Glutamatergic neuron (in vitro differentiated cells): ENCODE results near the gene DOCK10. TPM values are rescaled to one million over a fixed set of nuclear protein-coding genes. Genes with fewer than 3 reads are reported as not detected.

Experiments
- DNase-seq: peaks from one replicate; pipeline ENCODE4 v3.0.0; 2022
- H3K27ac Mint-ChIP-seq: one replicate; pipeline ENCODE4 v1.8.0; 2020; ENCODE audit warnings: mild to moderate bottlenecking, mixed read lengths, inconsistent platforms; ENCODE audit not compliant: unreplicated experiment
- H3K27me3 Mint-ChIP-seq: one replicate; pipeline ENCODE4 v1.8.0; 2020; ENCODE audit warnings: mild to moderate bottlenecking, moderate library complexity, mixed read lengths, inconsistent platforms; ENCODE audit not compliant: unreplicated experiment
- H3K36me3 Mint-ChIP-seq: one replicate; pipeline ENCODE4 v1.8.0; 2020; ENCODE audit warnings: mild to moderate bottlenecking, mixed read lengths, inconsistent platforms; ENCODE audit not compliant: unreplicated experiment
- H3K4me1 Mint-ChIP-seq: one replicate; pipeline ENCODE4 v1.8.0; 2020; ENCODE audit warnings: mild to moderate bottlenecking, low read depth, mixed read lengths, inconsistent platforms; ENCODE audit not compliant: unreplicated experiment
- H3K4me3 Mint-ChIP-seq: one replicate; pipeline ENCODE4 v1.8.0; 2020; ENCODE audit warnings: mild to moderate bottlenecking, mixed read lengths, inconsistent platforms; ENCODE audit not compliant: unreplicated experiment
- H3K9me3 Mint-ChIP-seq: one replicate; pipeline ENCODE4 v1.8.0; 2020; ENCODE audit warnings: mild to moderate bottlenecking, moderate library complexity, mixed read lengths, inconsistent platforms; ENCODE audit not compliant: unreplicated experiment
- CTCF ChIP-seq: fragments of 200-600 bp; sonication (generic); IDR thresholded peaks from one replicate; pipeline ENCODE4 v1.5.0; 2021; ENCODE audit not compliant: partially characterized antibody, unreplicated experiment
- microRNA-seq: library from miRNA; unstranded; fragments of <30 nt; microRNA quantifications from one replicate; pipeline ENCODE4, GENCODE V29; 2020; ENCODE audit not compliant: unreplicated experiment
- total RNA-seq: library from RNA; stranded (reverse); fragmentation: NEBNext Ultra II Directional; extraction: Animal tissue kit (Norgen Biotek cat#: 25700); gene quantifications from one replicate; pipeline ENCODE4 v1.2.1, GENCODE V29; 2021; ENCODE audit not compliant: unreplicated experiment

DOCK10 gene
- total RNA-seq, 1 donor from 2014 or later = 1.1 TPM

- no peak overlapping the region for H3K27ac Mint-ChIP-seq
- no peak for DNase-seq
- no peak for TF ChIP-seq CTCF
- no peaks in the 10 kb centered on the region for H3K36me3 Mint-ChIP-seq
- H3K27me3 Mint-ChIP-seq = no peaks in the 10 kb centered on the region
- H3K9me3 Mint-ChIP-seq = no peaks in the 10 kb centered on the region
- H3K4me1 Mint-ChIP-seq = no peaks in the 10 kb centered on the region
- H3K4me3 Mint-ChIP-seq = no peak overlapping the region
Measured at GRCh38 chr2:224716921-224717320, 325.3 kb downstream of the DOCK10 start.

DNA sequence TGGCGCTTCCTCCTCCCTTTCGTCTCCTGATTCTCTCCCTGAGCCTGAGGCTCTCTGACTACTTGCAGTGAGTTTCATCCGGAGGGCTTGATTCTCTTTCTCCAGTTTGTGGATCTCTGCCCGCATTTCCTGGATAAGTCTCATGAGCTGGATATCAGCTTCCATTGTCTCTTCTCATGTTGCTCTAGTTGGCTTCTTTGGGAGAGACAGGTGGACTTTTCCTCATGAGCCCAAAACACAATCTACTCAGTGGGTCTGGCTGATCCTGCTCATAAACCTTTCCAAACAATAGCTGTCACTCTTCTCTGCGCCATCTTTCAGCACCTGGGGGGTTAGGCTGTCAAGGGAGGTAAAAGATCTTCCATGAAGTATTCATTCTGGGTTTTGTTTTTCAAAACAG is 326.1 kb downstream of the DOCK10 start, which contains the start of gene CCDC195:
TSS of gene CCDC195 (minus strand) at position 165 of the 400 bp plus-strand sequence. CDS start at position 165, 0 bp downstream.
- Mint-ChIP-seq H3K36me3 (no peaks in the 10 kb centered on the region), H3K27ac (no peak within 1 kb of the TSS), H3K4me1 (no peaks in the 10 kb centered on the region), H3K27me3 (no peaks in the 10 kb centered on the region), H3K4me3 (no peak within 1 kb of the TSS), H3K9me3 (no peaks in the 10 kb centered on the region)
- TF ChIP-seq CTCF = no peak
- no peak for DNase-seq

Small RNA genes within 50 kb of the gene (microRNA-seq; reads per million reads assigned to microRNA genes)
- not detected for gene MIR4439
